Dendritic cell treated with granulocyte-macrophage colony-stimulating factor and Interleukin-4, amounts not matched to agents 40 ng/mL and 50 ng/mL, for 4 days (primary cell): ENCODE measurements around the gene TGFBR1.
A peak's percentile ranks its signal among the peaks of the same experiment; 100 is the strongest.
"Not testable (repeated sequence)": the region's sequence is repeated elsewhere in the genome, so short reads cannot be mapped to it uniquely, and the experiment has no call there.

ENCODE experiments used
- H3K27ac Mint-ChIP-seq: one replicate; pipeline ENCODE4 v1.8.0; 2022; ENCODE audit warnings: mild to moderate bottlenecking, mixed read lengths
- H3K27me3 Mint-ChIP-seq: one replicate; pipeline ENCODE4 v1.8.0; 2022; ENCODE audit warnings: mild to moderate bottlenecking, mixed read lengths
- H3K36me3 Mint-ChIP-seq: one replicate; pipeline ENCODE4 v1.8.0; 2022; ENCODE audit warnings: low read depth, mixed read lengths
- H3K4me1 Mint-ChIP-seq: one replicate; pipeline ENCODE4 v1.8.0; 2022; ENCODE audit warnings: low read depth, mixed read lengths
- H3K4me3 Mint-ChIP-seq: one replicate; pipeline ENCODE4 v1.8.0; 2022; ENCODE audit warnings: mild to moderate bottlenecking, moderate library complexity, mixed read lengths
- H3K9me3 Mint-ChIP-seq: one replicate; pipeline ENCODE4 v1.8.0; 2022; ENCODE audit warnings: mixed read lengths
- intact Hi-C: fragments of 100-400 bp; cut with micrococcal nuclease; formaldehyde crosslinking; loops from one replicate; pipeline ENCODE4 v1.15.0; 2022

Gene TGFBR1

DNA sequence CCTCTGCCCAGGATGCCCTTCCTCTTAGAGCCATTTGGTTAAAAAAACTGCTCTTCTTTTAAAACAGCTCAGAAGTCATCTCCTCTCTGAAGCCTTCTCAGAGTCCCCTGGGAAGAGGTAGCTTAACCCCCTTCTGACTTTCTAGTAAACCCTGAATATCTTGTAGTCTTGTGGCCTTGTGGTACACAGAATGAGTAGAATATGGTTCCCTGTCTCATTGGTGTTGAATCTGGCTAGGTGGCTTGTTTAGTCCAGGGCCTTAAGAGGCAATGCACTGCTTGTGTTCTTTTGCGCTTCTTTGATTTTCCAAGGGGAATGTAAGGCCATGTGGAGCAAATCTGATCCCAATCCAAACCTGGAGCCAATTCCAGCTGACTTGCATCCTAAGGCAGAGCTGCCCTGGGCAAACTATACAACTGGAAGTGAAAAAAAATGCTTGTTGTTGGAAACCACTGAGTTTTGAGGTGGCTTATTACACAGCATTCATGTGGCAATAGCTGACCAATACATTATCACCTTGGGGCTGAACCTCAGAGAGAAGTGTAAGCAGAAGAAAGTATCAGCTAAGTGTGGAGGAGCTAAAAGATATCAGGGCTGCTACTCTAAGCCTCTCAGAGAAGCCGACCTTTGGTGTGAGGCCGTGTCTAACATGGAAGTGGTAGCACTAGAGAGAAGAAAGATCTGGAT is 85.8 kb downstream of the TGFBR1 start:
- peaks cover 41% of the 10 kb centered on the region for H3K4me1 Mint-ChIP-seq
- H3K27me3 Mint-ChIP-seq: no peaks in the 10 kb centered on the region
- H3K9me3 Mint-ChIP-seq: no peaks in the 10 kb centered on the region
- intact Hi-C loops: no loop called here
- no peaks in the 10 kb centered on the region for H3K36me3 Mint-ChIP-seq
- H3K27ac Mint-ChIP-seq: peak overlapping the region; percentile 62
- H3K4me3 Mint-ChIP-seq: no peak overlapping the region

DNA sequence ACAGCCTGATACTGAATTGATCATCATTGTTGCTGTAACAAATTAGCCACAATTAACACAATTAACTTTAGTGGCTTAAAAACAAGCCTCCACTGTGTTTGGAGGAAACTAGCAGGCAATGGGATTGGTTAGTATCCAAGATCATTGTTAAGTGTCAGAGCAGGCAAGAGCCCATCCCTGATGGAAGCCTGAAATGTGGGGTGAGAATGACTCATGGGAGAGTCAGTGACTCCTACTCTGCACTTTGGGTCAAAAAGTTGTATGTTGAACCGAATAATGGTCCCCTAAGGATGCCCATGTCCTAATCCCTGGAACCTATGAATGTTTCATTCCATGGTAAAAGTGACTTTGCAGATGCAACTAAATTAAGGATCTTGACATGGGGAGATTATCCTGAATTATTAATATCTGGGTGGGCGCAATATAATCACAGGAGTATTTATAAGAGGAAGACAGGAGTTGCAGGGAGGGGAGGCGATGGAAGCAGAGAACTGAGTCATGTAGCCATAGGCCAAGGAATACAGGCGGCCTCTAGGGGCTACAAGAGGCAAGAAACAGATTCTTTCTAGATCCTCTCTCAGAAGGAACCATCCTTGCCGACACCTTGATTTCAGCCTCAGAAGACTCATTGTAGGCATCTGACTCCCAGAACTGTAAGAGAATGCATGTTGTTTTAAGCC is 88.0 kb downstream of the TGFBR1 start:
- Mint-ChIP-seq H3K36me3 (no peaks in the 10 kb centered on the region), H3K4me3 (no peak overlapping the region), H3K9me3 (no peaks in the 10 kb centered on the region), H3K27me3 (peaks cover 2% of the 10 kb centered on the region), H3K27ac (no peak overlapping the region), H3K4me1 (peaks cover 26% of the 10 kb centered on the region)
- intact Hi-C loops: no loop called here

DNA sequence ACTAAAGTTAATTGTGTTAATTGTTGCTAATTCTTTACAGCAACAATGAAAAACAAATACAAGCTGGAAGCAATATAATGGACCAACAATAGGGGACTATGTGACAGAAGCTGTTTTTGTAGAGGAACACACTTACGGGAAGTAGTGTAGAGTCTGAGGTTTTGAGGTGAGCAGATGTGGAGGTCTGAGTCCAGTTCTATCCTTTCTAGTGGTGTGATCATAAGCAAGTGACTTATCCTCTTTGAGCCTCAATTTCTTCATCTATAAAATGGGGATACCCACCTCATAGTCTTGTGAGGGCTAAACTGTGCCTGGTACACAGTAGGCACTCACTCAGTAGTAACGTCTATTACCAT is 88.5 kb downstream of the TGFBR1 start:
- Mint-ChIP-seq H3K9me3 (no peaks in the 10 kb centered on the region), H3K36me3 (no peaks in the 10 kb centered on the region)

DNA sequence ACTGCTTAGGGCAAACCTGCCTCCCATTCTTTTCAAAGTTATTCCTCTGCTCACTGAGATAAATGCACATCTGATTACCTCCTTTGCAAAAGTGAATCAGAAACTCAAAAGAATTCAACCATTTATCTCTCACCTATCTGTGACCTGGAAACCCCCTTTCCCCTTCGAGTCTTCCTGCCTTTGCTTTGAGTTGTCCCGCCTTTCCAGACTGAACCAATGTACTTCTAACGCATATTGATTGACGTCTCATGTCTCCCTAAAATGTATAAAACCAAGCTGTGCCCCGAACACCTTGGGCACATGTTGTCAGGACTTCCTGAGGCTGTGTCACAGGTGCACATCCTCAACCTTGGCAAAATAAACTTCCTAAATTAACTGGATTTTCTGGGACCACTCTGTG is 91.6 kb downstream of the TGFBR1 start:
- H3K27ac Mint-ChIP-seq, intact Hi-C loops, H3K9me3 Mint-ChIP-seq, H3K27me3 Mint-ChIP-seq, H3K4me3 Mint-ChIP-seq, H3K36me3 Mint-ChIP-seq: not testable (repeated sequence)
- peaks cover 12% of the 10 kb centered on the region for H3K4me1 Mint-ChIP-seq

More for the DNA sequence above, 88.5 kb downstream of the TGFBR1 start:
- Mint-ChIP-seq H3K27me3 (peaks cover 3% of the 10 kb centered on the region), H3K4me1 (peaks cover 21% of the 10 kb centered on the region), H3K27ac (no peak overlapping the region), H3K4me3 (no peak overlapping the region)
- intact Hi-C loops: no loop called here

DNA sequence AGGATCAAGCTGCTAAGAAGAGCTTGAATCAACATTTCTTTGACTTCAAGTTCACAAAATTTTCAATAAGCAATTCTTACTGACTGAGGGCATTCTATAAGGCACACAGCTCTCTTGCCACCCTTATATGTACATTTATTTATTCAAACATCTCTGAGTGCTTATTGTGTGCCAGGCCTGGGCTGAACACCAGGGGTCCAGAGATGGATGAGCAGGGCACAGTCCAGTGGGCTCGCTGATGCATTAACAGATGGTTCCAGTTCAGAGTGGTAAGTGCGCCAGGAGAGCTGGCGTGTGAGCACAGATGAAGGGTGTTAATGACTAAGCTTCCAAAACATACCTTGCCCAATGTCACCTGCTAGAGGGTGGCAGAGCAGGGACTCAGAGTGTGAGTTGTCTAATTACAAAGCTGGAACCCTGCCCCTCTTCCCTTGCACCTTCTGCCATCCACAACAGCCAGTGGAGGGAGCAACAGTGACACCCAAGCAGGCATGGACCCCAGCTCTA is 92.3 kb downstream of the TGFBR1 start:
- H3K27me3 Mint-ChIP-seq: peaks cover 3% of the 10 kb centered on the region
- H3K36me3 Mint-ChIP-seq: no peaks in the 10 kb centered on the region
- peaks cover 12% of the 10 kb centered on the region for H3K4me1 Mint-ChIP-seq
- H3K27ac Mint-ChIP-seq: no peak overlapping the region
- intact Hi-C loops: no loop called here
- H3K9me3 Mint-ChIP-seq: no peaks in the 10 kb centered on the region
- no peak overlapping the region for H3K4me3 Mint-ChIP-seq

DNA sequence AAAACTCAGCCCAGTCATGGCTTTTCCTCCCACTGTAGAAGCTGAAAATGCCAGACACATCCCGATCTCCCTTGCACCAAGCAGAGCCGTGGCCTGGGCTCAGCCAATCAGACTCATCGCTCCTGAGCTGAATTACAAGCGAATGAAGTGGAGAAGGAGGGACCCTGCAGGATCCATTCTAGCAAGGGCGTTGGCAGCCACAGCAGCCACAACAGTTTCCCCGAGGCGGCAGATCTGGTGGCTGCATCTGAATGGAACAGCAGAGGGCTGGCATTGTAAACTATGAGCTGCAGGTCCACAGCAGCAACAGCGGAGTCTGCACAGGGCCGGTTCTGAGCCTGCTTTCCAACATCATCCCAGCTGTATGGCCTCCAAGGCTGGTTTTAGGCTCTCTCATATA is 93.1 kb downstream of the TGFBR1 start:
- no peak overlapping the region for H3K4me3 Mint-ChIP-seq
- H3K27me3 Mint-ChIP-seq: peaks cover 3% of the 10 kb centered on the region
- H3K4me1 Mint-ChIP-seq: peaks cover 12% of the 10 kb centered on the region
- no peak overlapping the region for H3K27ac Mint-ChIP-seq
- H3K9me3 Mint-ChIP-seq: no peaks in the 10 kb centered on the region
- no peaks in the 10 kb centered on the region for H3K36me3 Mint-ChIP-seq
- intact Hi-C loops: no loop called here

DNA sequence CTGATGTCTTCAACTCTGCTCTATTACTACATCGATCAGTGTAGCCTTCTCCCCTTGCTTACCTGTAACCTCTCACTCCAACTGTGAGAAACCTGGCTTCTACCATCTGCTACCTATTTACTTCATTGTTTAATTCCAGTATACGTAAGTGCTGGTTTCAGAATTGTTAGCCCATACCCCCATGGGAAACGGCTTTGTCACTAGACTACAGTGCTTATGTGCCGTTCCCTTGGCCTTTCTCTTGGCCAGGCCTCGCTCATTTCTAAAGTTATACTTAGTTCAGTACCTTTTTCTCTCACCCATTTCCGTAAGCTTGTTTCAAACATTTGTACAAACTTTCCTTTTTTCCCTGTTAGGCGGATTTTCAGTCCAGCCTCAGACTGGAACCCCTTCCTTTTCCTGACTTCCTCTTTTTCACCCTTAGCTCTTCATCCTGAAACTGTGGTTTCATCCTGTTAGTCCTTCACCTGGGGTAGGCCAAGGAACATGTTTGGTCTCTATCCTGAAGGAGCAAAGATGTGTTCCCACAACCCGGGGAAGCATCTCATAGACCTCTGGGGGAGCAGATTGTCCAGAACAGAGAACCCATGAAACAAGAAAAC is 95.1 kb downstream of the TGFBR1 start:
- Mint-ChIP-seq H3K9me3 (no peaks in the 10 kb centered on the region), H3K36me3 (no peaks in the 10 kb centered on the region), H3K4me1 (peaks cover 12% of the 10 kb centered on the region), H3K27me3 (peaks cover 3% of the 10 kb centered on the region), H3K27ac (no peak overlapping the region), H3K4me3 (no peak overlapping the region)
- intact Hi-C loops: no loop called here

DNA sequence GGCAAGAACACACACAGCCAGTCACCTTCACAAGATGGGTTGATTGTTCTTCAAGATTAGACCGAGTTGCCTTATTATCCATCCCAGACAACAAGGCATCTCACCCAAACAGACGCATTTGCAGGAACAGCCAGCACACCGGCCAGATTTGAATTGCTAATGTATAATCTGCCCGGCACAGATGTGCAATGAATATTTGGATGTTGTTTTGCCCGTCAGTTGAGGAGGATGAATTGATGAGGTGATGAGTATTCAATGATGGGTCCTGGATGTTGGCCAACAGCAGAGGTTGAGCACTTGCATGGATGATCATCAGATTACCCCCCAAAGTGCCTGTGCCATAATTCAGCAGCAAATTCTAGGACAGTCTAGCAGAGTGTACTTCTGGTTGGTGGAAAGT is 96.7 kb downstream of the TGFBR1 start:
- Mint-ChIP-seq H3K36me3 (no peaks in the 10 kb centered on the region), H3K4me3 (no peak overlapping the region), H3K27me3 (peaks cover 3% of the 10 kb centered on the region), H3K4me1 (peaks cover 7% of the 10 kb centered on the region), H3K9me3 (no peaks in the 10 kb centered on the region), H3K27ac (no peak overlapping the region)
- intact Hi-C loops: no loop called here
